Measurements from ENCODE around the gene COASY.
A peak's percentile ranks its signal among the peaks of the same experiment; 100 is the strongest.

Gene COASY

GRCh38 chr17:42531455-42532354 is 30.2 kb upstream of the COASY start:
- H3K4me3 ChIP-seq (ENCODE audit: low read depth, low read length) = peak overlapping the region; percentile 51
- peak; percentile 34 for TF ChIP-seq CTCF (conservative IDR thresholded peaks at IDR 0.05; ENCODE audit: low read depth, low read length)
- no peak for DNase-seq (ENCODE audit: low read depth)

GRCh38 chr17:42535155-42536047 is 26.5 kb upstream of the COASY start:
- DNase-seq (ENCODE audit: low read depth) = no peak
- no peak for TF ChIP-seq CTCF (conservative IDR thresholded peaks at IDR 0.05; ENCODE audit: low read depth, low read length)
- H3K4me3 ChIP-seq (ENCODE audit: low read depth, low read length) = peak overlapping the region; percentile 76

GRCh38 chr17:42536048-42536371 is 25.9 kb upstream of the COASY start, which contains the start of gene NAGLU:
TSS of gene NAGLU (plus strand) at chr17:42536241. CDS start at chr17:42536273, 32 bp downstream.
- peak; percentile 86 for DNase-seq (ENCODE audit: low read depth)
- TF ChIP-seq CTCF (conservative IDR thresholded peaks at IDR 0.05; ENCODE audit: low read depth, low read length) = no peak
- peak within 1 kb of the TSS; percentile 76 for H3K4me3 ChIP-seq (ENCODE audit: low read depth, low read length)

- H3K4me3 ChIP-seq (ENCODE audit: low read depth, low read length) = peak overlapping the region; percentile 76
- peak; percentile 79 for DNase-seq (ENCODE audit: low read depth)
- no peak for TF ChIP-seq CTCF (conservative IDR thresholded peaks at IDR 0.05; ENCODE audit: low read depth, low read length)
These were observed 25.4 kb upstream of the COASY start for GRCh38 chr17:42536372-42537155.

GRCh38 chr17:42537156-42537805 is 24.7 kb upstream of the COASY start:
- no peak for DNase-seq (ENCODE audit: low read depth)
- peak overlapping the region; percentile 76 for H3K4me3 ChIP-seq (ENCODE audit: low read depth, low read length)
- TF ChIP-seq CTCF (conservative IDR thresholded peaks at IDR 0.05; ENCODE audit: low read depth, low read length) = no peak

GRCh38 chr17:42537826-42538451 is 24.0 kb upstream of the COASY start:
- TF ChIP-seq CTCF (conservative IDR thresholded peaks at IDR 0.05; ENCODE audit: low read depth, low read length) = no peak
- H3K4me3 ChIP-seq (ENCODE audit: low read depth, low read length) = no peak overlapping the region
- no peak for DNase-seq (ENCODE audit: low read depth)

Measured in choroid plexus epithelial cell (primary cell).